ENCODE results near the gene CCS. TPM values are rescaled to one million over a fixed set of nuclear protein-coding genes. Genes with fewer than 3 reads are reported as not detected.
"Not testable (repeated sequence)": the region's sequence is repeated elsewhere in the genome, so short reads cannot be mapped to it uniquely, and the experiment has no call there.

Gene CCS
- total RNA-seq, 4 donors from 2014 or later = 12.7 to 27.5 (median 21.2) TPM

GRCh38 chr11:66581261-66581660 lies 11.7 kb upstream of the CCS start:
- DNase-seq = no peak
- Histone ChIP-seq H3K36me3 (no peaks in the 10 kb centered on the region), H3K9me3 (peaks cover 0 to 11% (median 10%) of the 10 kb centered on the region in 3 donors), H3K27me3 (no peaks in the 10 kb centered on the region), H3K27ac (no peak overlapping the region), H3K4me1 (peaks cover 0 to 7% (median 0%) of the 10 kb centered on the region in 3 donors), H3K4me3 (no peak overlapping the region)
- intact Hi-C loops (cut with DNase I) = loop anchor here (5.0 kb wide), 1 partner anchor 96 kb away; the partner anchor contains the start of gene RBM4B
- TF ChIP-seq CTCF (IDR thresholded peaks at IDR 0.05) (no peak), POLR2A (IDR thresholded peaks at IDR 0.05) (no peak)
- WGBS, 2 donors = 73 to 88% methylated on average over 3 of the region's 3 CpGs

- H3K36me3 ChIP-seq, H3K27ac ChIP-seq, H3K27me3 ChIP-seq, DNase-seq, H3K4me3 ChIP-seq, H3K4me1 ChIP-seq: not testable (repeated sequence)
- intact Hi-C loops (cut with DNase I) = loop anchor here (5.0 kb wide), 1 partner anchor 95 kb away; the partner anchor contains the start of gene RBM4B
- H3K9me3 ChIP-seq = peaks cover 0 to 11% (median 10%) of the 10 kb centered on the region in 3 donors
- WGBS, 2 donors = 69 to 77% methylated on average over 2 to 3 of the region's 3 CpGs
These were observed 10.3 kb upstream of the CCS start for GRCh38 chr11:66582565-66583147.

- intact Hi-C loops (cut with DNase I); H3K27ac ChIP-seq; H3K4me3 ChIP-seq; H3K4me1 ChIP-seq; H3K36me3 ChIP-seq; DNase-seq; H3K27me3 ChIP-seq: not testable (repeated sequence)
- WGBS, 2 donors = 82 to 92% methylated on average over 1 of the region's 1 CpG
- H3K9me3 ChIP-seq = peaks cover 0 to 11% (median 10%) of the 10 kb centered on the region in 3 donors
These were observed 7.5 kb upstream of the CCS start for GRCh38 chr11:66585447-66585846.

GRCh38 chr11:66586136-66586535 lies 6.8 kb upstream of the CCS start:
- no peak for DNase-seq
- 19 to 60% methylated on average over 2 of the region's 2 CpGs for WGBS, 2 donors
- Histone ChIP-seq H3K9me3 (peaks cover 0 to 11% (median 10%) of the 10 kb centered on the region in 3 donors), H3K4me3 (no peak overlapping the region), H3K27me3 (no peaks in the 10 kb centered on the region), H3K27ac (no peak overlapping the region), H3K36me3 (no peaks in the 10 kb centered on the region), H3K4me1 (no peaks in the 10 kb centered on the region)
- no peak for TF ChIP-seq POLR2A (IDR thresholded peaks at IDR 0.05)
- TF ChIP-seq CTCF (IDR thresholded peaks at IDR 0.05) = no peak
- intact Hi-C loops (cut with DNase I) = no loop called here

- WGBS, 2 donors = 58 to 74% methylated on average over 2 of the region's 2 CpGs
- intact Hi-C loops (cut with DNase I) = not testable (repeated sequence)
These were observed 3.7 kb upstream of the CCS start for GRCh38 chr11:66589315-66589714.

GRCh38 chr11:66589996-66590675 lies 2.8 kb upstream of the CCS start:
- Histone ChIP-seq H3K27me3 (no peaks in the 10 kb centered on the region), H3K4me3 (no peak overlapping the region), H3K4me1 (peaks cover 18 to 31% (median 22%) of the 10 kb centered on the region in 3 donors), H3K36me3 (no peaks in the 10 kb centered on the region), H3K9me3 (no peaks in the 10 kb centered on the region), H3K27ac (no peak overlapping the region)
- DNase-seq = no peak
- TF ChIP-seq CTCF (IDR thresholded peaks at IDR 0.05) = no peak
- TF ChIP-seq POLR2A (IDR thresholded peaks at IDR 0.05) = no peak
- 97 to 98% methylated on average over 5 to 7 of the region's 7 CpGs for WGBS, 2 donors
- intact Hi-C loops (cut with DNase I) = no loop called here

More at GRCh38 chr11:66589315-66589714, 3.7 kb upstream of the CCS start:
- not testable (repeated sequence) for H3K27ac ChIP-seq, H3K27me3 ChIP-seq, H3K9me3 ChIP-seq, H3K36me3 ChIP-seq, DNase-seq, H3K4me3 ChIP-seq
- H3K4me1 ChIP-seq = peaks cover 14 to 23% (median 18%) of the 10 kb centered on the region in 3 donors

Measured in esophagus squamous epithelium (tissue), 5 donors.